GM19023 (cell line): ENCODE results near the gene GPC6.

Experiments used
- ATAC-seq: cut with Tn5 transposase; IDR thresholded peaks from one replicate; pipeline ENCODE4 v1.9.1; 2021; ENCODE audit warnings: mild to moderate bottlenecking, moderate library complexity; ENCODE audit not compliant: unreplicated experiment

GPC6 gene

GRCh38 chr13:94009701-94010100 is 783.1 kb downstream of the GPC6 start:
- no peak for ATAC-seq

DNA sequence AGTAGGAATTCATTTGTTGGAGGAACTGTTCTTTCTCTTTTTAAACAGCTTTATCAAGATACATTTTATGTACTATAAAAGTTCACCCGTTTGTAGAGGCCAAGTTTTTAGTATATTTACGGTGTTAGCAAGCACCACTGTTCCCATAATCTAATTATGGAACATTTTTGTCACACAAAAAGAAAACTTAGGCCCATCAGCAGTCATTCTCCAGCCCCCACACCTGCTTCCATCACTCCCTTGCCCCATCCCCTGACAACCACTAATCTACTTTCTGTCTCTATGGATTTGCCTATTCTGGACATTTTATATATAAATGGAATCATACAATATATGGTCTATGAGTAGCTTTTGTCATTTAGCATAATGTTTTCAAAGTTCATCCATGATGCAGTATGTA is 787.9 kb downstream of the GPC6 start:
- ATAC-seq: no peak

- no peak for ATAC-seq
These were observed 793.8 kb downstream of the GPC6 start for GRCh38 chr13:94020426-94020825.

GRCh38 chr13:94020833-94021232 is 794.2 kb downstream of the GPC6 start:
- ATAC-seq: no peak

DNA sequence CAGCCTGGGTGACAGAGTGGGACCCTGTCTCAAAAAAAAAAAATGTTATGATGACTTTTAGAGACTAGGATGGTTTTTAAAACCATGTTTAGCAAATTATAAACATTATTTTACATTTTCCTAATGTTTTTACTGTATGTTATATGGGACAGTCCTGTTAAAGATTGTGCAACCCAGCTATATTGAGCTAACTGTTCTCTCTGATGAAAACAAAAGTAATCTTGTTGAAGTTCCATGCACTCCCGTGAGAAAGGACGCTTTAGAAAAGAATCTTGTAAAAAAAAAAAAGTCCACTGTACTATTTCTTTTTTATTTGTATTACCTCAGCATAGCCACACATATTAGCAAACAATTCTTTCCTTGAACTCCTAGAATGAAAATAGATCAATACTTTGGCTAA is 801.6 kb downstream of the GPC6 start:
- ATAC-seq: no peak

- ATAC-seq: no peak
These were observed 802.0 kb downstream of the GPC6 start for GRCh38 chr13:94028650-94029049.

DNA sequence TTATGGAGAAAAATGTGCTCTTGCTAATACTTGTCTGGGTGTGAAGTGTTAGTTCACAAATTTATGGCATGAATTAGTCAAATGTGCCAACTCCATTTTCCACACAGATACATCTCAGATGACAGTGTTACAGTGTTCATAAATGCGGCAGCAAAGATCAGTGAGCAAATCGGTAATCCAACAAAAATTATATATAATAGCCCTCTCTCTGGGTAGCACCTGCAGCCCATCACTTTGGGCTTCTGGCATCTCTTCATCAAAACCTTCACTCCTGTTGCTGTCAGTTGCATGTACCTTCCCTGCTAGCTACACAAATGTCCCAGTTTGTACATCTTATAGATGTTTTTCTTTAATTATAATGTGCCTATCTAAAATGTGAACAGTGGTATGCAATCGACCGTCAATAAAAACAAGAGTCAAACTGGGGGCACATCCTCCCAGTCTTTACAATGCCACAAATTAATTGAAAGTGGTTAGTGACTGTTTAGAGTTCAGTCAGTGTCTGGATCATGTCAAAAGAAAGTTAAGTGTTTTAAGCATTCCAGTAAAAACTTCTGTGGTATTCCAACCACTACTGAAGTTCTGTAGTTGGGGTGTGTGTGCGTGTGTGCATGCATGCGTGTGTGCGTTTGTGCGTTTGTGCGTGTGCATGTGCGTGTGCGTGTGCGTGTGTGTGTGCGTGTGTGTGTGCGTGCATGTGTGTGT is 804.0 kb downstream of the GPC6 start:
- no peak for ATAC-seq

- ATAC-seq: no peak
These were observed 805.0 kb downstream of the GPC6 start for GRCh38 chr13:94031609-94032008.

GRCh38 chr13:94033098-94033497 is 806.5 kb downstream of the GPC6 start:
- ATAC-seq: no peak

- no peak for ATAC-seq
These were observed 807.4 kb downstream of the GPC6 start for GRCh38 chr13:94033830-94034642.

- ATAC-seq: no peak
These were observed 823.4 kb downstream of the GPC6 start for GRCh38 chr13:94050039-94050438.

GRCh38 chr13:94050686-94051085 is 824.1 kb downstream of the GPC6 start:
- no peak for ATAC-seq

- no peak for ATAC-seq
These were observed 827.5 kb downstream of the GPC6 start for GRCh38 chr13:94053986-94054593.

- ATAC-seq: no peak
These were observed 829.9 kb downstream of the GPC6 start for GRCh38 chr13:94056362-94056990.

DNA sequence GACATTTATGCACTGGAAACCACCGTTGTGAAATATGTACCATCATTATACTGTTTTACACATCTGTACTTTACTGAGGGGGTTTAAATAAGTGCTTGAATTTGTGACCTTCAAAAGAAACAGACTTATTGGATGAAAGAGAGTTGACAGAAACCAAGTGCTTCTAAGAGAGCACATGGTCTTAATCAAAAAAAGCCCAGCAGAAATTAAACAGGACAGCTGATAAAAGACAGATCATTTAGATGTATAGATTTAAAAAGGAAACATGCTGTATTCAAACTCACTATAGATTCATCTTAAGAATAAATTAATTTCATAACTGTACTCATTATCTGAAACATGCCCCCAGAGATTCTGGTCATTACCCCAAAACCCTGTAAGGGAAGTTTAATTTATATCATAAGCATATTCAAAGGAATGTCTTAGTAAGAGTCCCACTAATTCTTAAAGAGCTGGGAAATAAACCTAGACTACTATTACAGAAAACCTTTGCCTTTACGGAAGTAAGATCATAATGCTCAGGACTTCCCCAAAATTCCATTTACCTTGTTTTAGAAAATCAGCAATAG is 831.1 kb downstream of the GPC6 start:
- no peak for ATAC-seq

DNA sequence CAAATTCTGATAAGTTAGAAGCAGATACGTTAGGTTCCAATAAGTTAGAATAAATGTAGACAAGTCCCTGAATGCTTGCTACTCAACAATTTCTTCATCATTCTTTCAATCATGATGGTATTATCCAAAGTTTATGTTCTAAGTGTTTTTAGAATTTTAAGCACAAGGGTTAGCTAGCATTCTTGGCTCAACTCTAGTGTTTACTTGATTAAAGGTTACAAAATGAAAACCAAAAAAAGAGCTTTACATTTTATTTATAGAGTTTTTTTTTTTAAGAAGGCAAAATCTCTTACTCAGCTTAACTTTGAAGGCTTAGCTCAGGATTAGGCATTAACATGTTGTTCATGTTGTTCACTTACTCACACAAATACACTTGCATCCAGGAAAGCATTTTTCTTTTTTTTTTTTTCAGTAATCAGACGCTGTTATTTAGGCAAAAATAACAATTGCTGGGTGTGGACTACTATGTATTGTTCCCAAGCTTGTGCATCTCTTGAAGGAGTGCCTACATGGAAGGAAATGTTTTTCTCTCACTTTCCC is 832.3 kb downstream of the GPC6 start:
- no peak for ATAC-seq

DNA sequence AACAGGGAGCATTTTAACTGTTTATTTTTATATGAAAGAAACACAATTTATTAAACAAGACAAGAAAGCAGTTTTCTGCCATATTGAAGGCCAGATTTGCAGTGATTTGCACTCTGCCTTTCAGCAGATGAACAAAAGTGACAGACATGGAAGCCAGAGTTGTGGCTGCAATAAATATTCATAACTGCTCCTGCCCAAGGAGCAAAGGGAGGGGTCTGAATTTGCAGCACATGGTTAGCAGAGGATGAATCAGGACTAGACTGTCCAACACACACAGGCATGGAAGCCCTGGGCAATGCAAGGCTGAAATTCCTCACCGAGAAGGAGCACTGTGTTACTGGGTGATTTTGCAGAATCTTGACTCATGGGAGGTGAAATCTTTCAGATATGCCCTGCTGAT is 834.7 kb downstream of the GPC6 start:
- ATAC-seq: no peak

- ATAC-seq: no peak
These were observed 836.5 kb downstream of the GPC6 start for GRCh38 chr13:94063096-94063495.

GRCh38 chr13:94063848-94064247 is 837.2 kb downstream of the GPC6 start:
- ATAC-seq: no peak

DNA sequence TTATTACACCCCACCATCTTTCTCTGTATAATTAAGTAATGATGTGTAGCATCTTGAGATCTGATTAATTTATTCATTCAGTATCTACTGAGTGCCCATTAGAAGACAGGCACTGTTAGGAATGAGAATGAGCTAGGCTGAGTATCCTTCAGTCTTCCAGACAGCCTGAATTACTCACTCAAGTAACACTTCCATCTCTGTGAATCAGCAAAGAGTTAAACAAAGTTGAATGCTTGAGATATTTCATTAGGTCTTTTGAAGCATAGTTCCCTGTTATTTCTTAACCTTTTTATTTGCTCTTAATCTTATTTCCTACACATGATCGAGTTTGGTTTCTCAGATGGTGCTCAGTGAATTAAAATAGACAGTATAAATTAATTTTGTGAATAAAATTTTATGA is 839.1 kb downstream of the GPC6 start:
- no peak for ATAC-seq
